ENCODE measurements around the gene TMEM176A. TPM values are rescaled to one million over a fixed set of nuclear protein-coding genes. Genes with fewer than 3 reads are reported as not detected.

Gene TMEM176A
- polyA plus RNA-seq, 1 donor (not counting 4 experiments of a cell fraction or from before 2014, with no cell fraction given), result not detected

DNA sequence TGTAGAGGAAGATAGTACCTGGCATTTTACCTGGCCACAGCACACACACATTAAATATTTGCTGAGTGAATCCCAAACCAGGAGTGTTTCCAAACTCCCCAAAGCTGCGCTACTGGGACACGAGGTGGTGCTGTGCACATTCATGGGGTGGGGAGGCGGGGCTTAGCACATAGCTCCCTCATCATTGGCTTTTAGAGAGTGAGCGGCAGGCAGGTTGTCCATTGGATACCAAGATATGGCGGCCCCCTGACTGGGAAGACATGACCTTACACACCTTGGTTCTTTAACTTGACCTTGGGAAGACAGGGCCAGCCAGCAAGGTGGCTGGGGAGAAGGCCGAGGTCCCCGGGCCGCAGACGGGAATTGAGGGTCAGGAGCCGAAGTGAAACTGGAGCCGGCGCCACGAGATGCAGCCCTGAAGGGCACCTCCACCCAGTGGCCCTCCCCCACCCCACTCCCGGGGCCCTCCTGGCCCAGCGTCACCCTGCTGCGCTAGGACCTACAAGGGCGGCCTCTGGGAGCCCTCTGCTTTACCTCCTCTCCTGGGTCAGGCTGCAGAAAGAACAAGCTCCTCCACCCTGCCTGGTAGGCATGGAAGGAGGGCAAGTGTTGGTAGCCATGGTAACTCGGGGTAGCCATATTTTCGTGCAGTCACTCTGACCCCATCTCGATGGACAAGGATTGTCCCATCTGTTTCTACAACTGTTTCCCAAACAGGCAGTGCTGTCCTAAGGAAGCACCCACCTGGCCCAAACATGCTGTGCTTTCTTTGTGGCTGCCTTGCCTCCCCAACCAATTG, 24.0 kb downstream of the TMEM176A start:
- H3K9me3 ChIP-seq (ENCODE audit: control insufficient read depth, low read depth, low read length), result no peaks in the 10 kb centered on the region
- TF ChIP-seq EZH2 (IDR thresholded peaks at IDR 0.05; ENCODE audit: low read length) (no peak), CTCF (optimal IDR thresholded peaks at IDR 0.05 in 1 of 3, IDR thresholded peaks at IDR 0.05 in 1 of 3, conservative IDR thresholded peaks at IDR 0.05 in 1 of 3; ENCODE audit: extremely low read depth in 1 of 3, insufficient read depth in 2 of 3, low read length in 3 of 3) (no peak)
- FAIRE-seq (no peak), DNase-seq (ENCODE audit: low read depth, low spot score) (no peak)
- H3K4me1 ChIP-seq (ENCODE audit: control insufficient read depth, extremely low read depth, insufficient read depth, low read length), result no peaks in the 10 kb centered on the region
- H3K9ac ChIP-seq (ENCODE audit: control insufficient read depth, extremely low read depth, insufficient read depth, low read length), result no peak overlapping the region
- no peaks in the 10 kb centered on the region for H3K9me1 ChIP-seq (ENCODE audit: control insufficient read depth, extremely low read depth, insufficient read depth, low read length)
- peaks cover 4% of the 10 kb centered on the region for H3K27me3 ChIP-seq (ENCODE audit: control insufficient read depth, extremely low read depth, insufficient read depth, low read length)
- H3K4me3 ChIP-seq (ENCODE audit: control insufficient read depth in 2 of 3, extremely low read depth in 1 of 3, insufficient read depth in 2 of 3, low read depth in 1 of 3, low read length in 3 of 3), result no peak overlapping the region
- H3K36me3 ChIP-seq (ENCODE audit: control insufficient read depth in 2 of 2, extremely low read depth in 1 of 2, insufficient read depth in 2 of 2, low read length in 2 of 2), result no peaks in the 10 kb centered on the region
- no peak overlapping the region for H2AFZ ChIP-seq (ENCODE audit: control insufficient read depth, low read length)
- H3K27ac ChIP-seq (ENCODE audit: control insufficient read depth, insufficient read depth, low read length), result no peak overlapping the region
- H3K79me2 ChIP-seq (ENCODE audit: control insufficient read depth, insufficient read depth, low read length), result no peaks in the 10 kb centered on the region
- dilution Hi-C loops (cut with MboI; ENCODE audit: extremely low pct_ligation_motif_present, low sequenced_read_pairs), result no loop called here
- H4K20me1 ChIP-seq (ENCODE audit: control insufficient read depth, extremely low read depth, insufficient read depth, low read length), result no peaks in the 10 kb centered on the region
- no peak overlapping the region for H3K4me2 ChIP-seq (ENCODE audit: control insufficient read depth, extremely low read depth, insufficient read depth, low read depth, low read length)

GRCh38 chr7:150826061-150826849, 25.7 kb downstream of the TMEM176A start:
- Histone ChIP-seq H3K27me3 (ENCODE audit: control insufficient read depth, extremely low read depth, insufficient read depth, low read length) (no peaks in the 10 kb centered on the region), H3K27ac (ENCODE audit: control insufficient read depth, insufficient read depth, low read length) (no peak overlapping the region), H3K9ac (ENCODE audit: control insufficient read depth, extremely low read depth, insufficient read depth, low read length) (no peak overlapping the region), H3K4me1 (ENCODE audit: control insufficient read depth, extremely low read depth, insufficient read depth, low read length) (no peaks in the 10 kb centered on the region), H3K9me1 (ENCODE audit: control insufficient read depth, extremely low read depth, insufficient read depth, low read length) (no peaks in the 10 kb centered on the region), H3K9me3 (ENCODE audit: control insufficient read depth, low read depth, low read length) (no peaks in the 10 kb centered on the region), H3K4me3 (ENCODE audit: control insufficient read depth in 2 of 3, extremely low read depth in 1 of 3, insufficient read depth in 2 of 3, low read depth in 1 of 3, low read length in 3 of 3) (no peak overlapping the region), H4K20me1 (ENCODE audit: control insufficient read depth, extremely low read depth, insufficient read depth, low read length) (no peaks in the 10 kb centered on the region), H2AFZ (ENCODE audit: control insufficient read depth, low read length) (no peak overlapping the region), H3K36me3 (ENCODE audit: control insufficient read depth in 2 of 2, extremely low read depth in 1 of 2, insufficient read depth in 2 of 2, low read length in 2 of 2) (no peaks in the 10 kb centered on the region), H3K79me2 (ENCODE audit: control insufficient read depth, insufficient read depth, low read length) (no peaks in the 10 kb centered on the region), H3K4me2 (ENCODE audit: control insufficient read depth, extremely low read depth, insufficient read depth, low read depth, low read length) (no peak overlapping the region)
- TF ChIP-seq CTCF (optimal IDR thresholded peaks at IDR 0.05 in 1 of 3, IDR thresholded peaks at IDR 0.05 in 1 of 3, conservative IDR thresholded peaks at IDR 0.05 in 1 of 3; ENCODE audit: extremely low read depth in 1 of 3, insufficient read depth in 2 of 3, low read length in 3 of 3) (no peak), EZH2 (IDR thresholded peaks at IDR 0.05; ENCODE audit: low read length) (no peak)
- FAIRE-seq (no peak), DNase-seq (ENCODE audit: low read depth, low spot score) (no peak)
- dilution Hi-C loops (cut with MboI; ENCODE audit: extremely low pct_ligation_motif_present, low sequenced_read_pairs), result no loop called here

All from keratinocyte (primary cell).